HG03139 (cell line): ENCODE results near the gene RCN1.
"Not testable (repeated sequence)": the region's sequence is repeated elsewhere in the genome, so short reads cannot be mapped to it uniquely, and the experiment has no call there.

Experiments
- ATAC-seq: cut with Tn5 transposase; IDR thresholded peaks from one replicate; pipeline ENCODE4 v1.9.1; 2021; ENCODE audit not compliant: unreplicated experiment

RCN1 gene

GRCh38 chr11:32073644-32074026 is 17.2 kb upstream of the RCN1 start:
- ATAC-seq: no peak

GRCh38 chr11:32079553-32079952 is 11.3 kb upstream of the RCN1 start:
- no peak for ATAC-seq

- no peak for ATAC-seq
Measured at GRCh38 chr11:32080361-32080980, 10.4 kb upstream of the RCN1 start.

- no peak for ATAC-seq
Measured at GRCh38 chr11:32081129-32081641, 9.7 kb upstream of the RCN1 start.

- ATAC-seq: no peak
Measured at GRCh38 chr11:32081901-32082300, 9.0 kb upstream of the RCN1 start.

- no peak for ATAC-seq
Measured at GRCh38 chr11:32082346-32082986, 8.4 kb upstream of the RCN1 start.

GRCh38 chr11:32087597-32087996 is 3.3 kb upstream of the RCN1 start:
- ATAC-seq: no peak

GRCh38 chr11:32088117-32088941 is 2.5 kb upstream of the RCN1 start:
- no peak for ATAC-seq

- ATAC-seq: no peak
Measured at GRCh38 chr11:32092581-32093170, 1.8 kb downstream of the RCN1 start.

- ATAC-seq: no peak
Measured at GRCh38 chr11:32094923-32095322, 4.0 kb downstream of the RCN1 start.

- no peak for ATAC-seq
Measured at GRCh38 chr11:32098142-32098903, 7.4 kb downstream of the RCN1 start.

- ATAC-seq: no peak
Measured at GRCh38 chr11:32099516-32099915, 8.6 kb downstream of the RCN1 start.

GRCh38 chr11:32100495-32100894 is 9.6 kb downstream of the RCN1 start:
- ATAC-seq: no peak

- ATAC-seq: no peak
Measured at GRCh38 chr11:32101791-32102190, 10.9 kb downstream of the RCN1 start.

- not testable (repeated sequence) for ATAC-seq
Measured at GRCh38 chr11:32103121-32103719, 12.3 kb downstream of the RCN1 start.

- ATAC-seq: no peak
Measured at GRCh38 chr11:32103941-32104340, 13.1 kb downstream of the RCN1 start.

- ATAC-seq: no peak
Measured at GRCh38 chr11:32105871-32106560, 15.1 kb downstream of the RCN1 start.

- ATAC-seq: no peak
Measured at GRCh38 chr11:32107647-32108046, 16.8 kb downstream of the RCN1 start.

- no peak for ATAC-seq
Measured at GRCh38 chr11:32108576-32108975, 17.7 kb downstream of the RCN1 start.

GRCh38 chr11:32109138-32109537 is 18.3 kb downstream of the RCN1 start:
- no peak for ATAC-seq
